KMS-11 (cell line): Measurements from ENCODE around the gene TMC1.

Source experiments
- H2AFZ ChIP-seq: fragments of 200-600 bp; sonication (generic); 2 replicates; pipeline ENCODE4 v1.6.1; 2016; ENCODE audit warnings: antibody characterized with exemption, mixed run types, low read depth
- H3K27ac ChIP-seq: fragments of 200-600 bp; sonication (generic); 2 replicates; pipeline ENCODE4 v1.6.1; 2016; ENCODE audit warnings: mild to moderate bottlenecking, mixed run types
- H3K27me3 ChIP-seq: fragments of 200-600 bp; sonication (generic); 2 replicates; pipeline ENCODE4 v1.6.1; 2017; ENCODE audit warnings: mild to moderate bottlenecking, low read depth, mixed run types, moderate library complexity; ENCODE audit not compliant: insufficient read depth
- H3K36me3 ChIP-seq: fragments of 200-600 bp; sonication (generic); 2 replicates; pipeline ENCODE4 v1.6.1; 2017; ENCODE audit warnings: mild to moderate bottlenecking, mixed run types; ENCODE audit not compliant: insufficient read depth
- H3K4me1 ChIP-seq: fragments of 200-600 bp; sonication (generic); 2 replicates; pipeline ENCODE4 v1.6.1; 2016; ENCODE audit warnings: mild to moderate bottlenecking, low read depth, mixed run types; ENCODE audit not compliant: poor library complexity, severe bottlenecking
- H3K4me2 ChIP-seq: fragments of 200-600 bp; sonication (generic); 2 replicates; pipeline ENCODE4 v1.7.0; 2016; ENCODE audit warnings: mild to moderate bottlenecking, mixed run types
- H3K4me3 ChIP-seq: fragments of 200-600 bp; sonication (generic); IDR thresholded peaks from 2 replicates; pipeline ENCODE4 v1.6.1; 2017; ENCODE audit warnings: low read depth, low read length, mixed read lengths; ENCODE audit not compliant: insufficient read depth
- H3K79me2 ChIP-seq: fragments of 200-600 bp; sonication (generic); 2 replicates; pipeline ENCODE4 v1.6.1; 2016; ENCODE audit warnings: low read depth, mixed run types; ENCODE audit not compliant: insufficient read depth
- H3K9ac ChIP-seq: fragments of 200-600 bp; sonication (generic); 2 replicates; pipeline ENCODE4 v1.6.1; 2016; ENCODE audit warnings: mild to moderate bottlenecking, mixed run types
- H4K20me1 ChIP-seq: fragments of 200-600 bp; sonication (generic); 2 replicates; pipeline ENCODE4 v1.6.1; 2016; ENCODE audit warnings: mild to moderate bottlenecking, mixed run types; ENCODE audit not compliant: insufficient read depth
- TF ChIP-seq, protein P1 (sequence below): fragments of 200-600 bp; sonication (generic); conservative IDR thresholded peaks from 2 replicates; pipeline ENCODE4 v1.6.1; 2017; ENCODE audit warnings: low read depth, mild to moderate bottlenecking, antibody characterized with exemption, low read length, moderate library complexity, mixed read lengths

The TMC1 gene

DNA sequence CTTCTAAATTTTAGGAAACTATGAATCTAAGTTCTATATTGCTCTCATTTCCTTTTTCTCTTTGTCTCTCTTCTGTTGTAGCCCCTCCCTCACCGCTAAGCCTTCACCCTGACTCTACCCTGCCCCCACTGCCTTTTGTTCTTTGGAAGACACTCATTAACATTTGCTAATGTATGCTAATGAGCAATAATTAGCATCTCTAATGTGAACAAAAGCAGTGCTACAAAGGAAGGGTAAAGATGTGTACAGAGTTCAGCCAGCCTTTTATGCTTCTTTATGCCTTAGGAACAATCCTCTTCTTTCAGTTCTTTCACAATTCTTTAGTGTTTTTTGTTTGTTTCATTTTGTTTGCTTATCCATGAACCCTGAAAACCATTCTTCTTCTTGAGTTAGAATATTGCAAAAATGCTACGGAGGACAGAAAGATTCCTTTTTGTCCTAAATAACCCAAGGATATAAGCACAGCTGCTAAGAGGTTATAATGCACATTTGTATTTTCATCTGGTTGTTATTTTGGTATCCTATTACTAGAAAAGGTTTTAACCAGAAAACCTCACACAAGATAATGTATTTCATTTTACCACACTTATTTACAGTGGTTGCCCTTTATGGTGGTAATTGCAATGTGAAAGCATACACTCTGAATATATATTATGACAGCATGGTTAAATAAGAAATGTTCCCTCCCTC, 159.3 kb downstream of the TMC1 start:
- Histone ChIP-seq H3K4me3 (no peak overlapping the region), H3K4me1 (peaks cover 21% of the 10 kb centered on the region), H3K4me2 (peak overlapping the region; percentile 50), H3K79me2 (no peaks in the 10 kb centered on the region), H3K9ac (no peak overlapping the region), H3K27me3 (no peaks in the 10 kb centered on the region), H3K27ac (peak overlapping the region; percentile 7; the same call in 1 of the 2 replicates), H3K36me3 (no peaks in the 10 kb centered on the region), H4K20me1 (no peaks in the 10 kb centered on the region), H2AFZ (peak overlapping the region; percentile 41; the same call in 1 of the 2 replicates)
- TF ChIP-seq, protein P1, sequence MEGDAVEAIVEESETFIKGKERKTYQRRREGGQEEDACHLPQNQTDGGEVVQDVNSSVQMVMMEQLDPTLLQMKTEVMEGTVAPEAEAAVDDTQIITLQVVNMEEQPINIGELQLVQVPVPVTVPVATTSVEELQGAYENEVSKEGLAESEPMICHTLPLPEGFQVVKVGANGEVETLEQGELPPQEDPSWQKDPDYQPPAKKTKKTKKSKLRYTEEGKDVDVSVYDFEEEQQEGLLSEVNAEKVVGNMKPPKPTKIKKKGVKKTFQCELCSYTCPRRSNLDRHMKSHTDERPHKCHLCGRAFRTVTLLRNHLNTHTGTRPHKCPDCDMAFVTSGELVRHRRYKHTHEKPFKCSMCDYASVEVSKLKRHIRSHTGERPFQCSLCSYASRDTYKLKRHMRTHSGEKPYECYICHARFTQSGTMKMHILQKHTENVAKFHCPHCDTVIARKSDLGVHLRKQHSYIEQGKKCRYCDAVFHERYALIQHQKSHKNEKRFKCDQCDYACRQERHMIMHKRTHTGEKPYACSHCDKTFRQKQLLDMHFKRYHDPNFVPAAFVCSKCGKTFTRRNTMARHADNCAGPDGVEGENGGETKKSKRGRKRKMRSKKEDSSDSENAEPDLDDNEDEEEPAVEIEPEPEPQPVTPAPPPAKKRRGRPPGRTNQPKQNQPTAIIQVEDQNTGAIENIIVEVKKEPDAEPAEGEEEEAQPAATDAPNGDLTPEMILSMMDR = no peak

GRCh38 chr9:72681283-72681630, 159.8 kb downstream of the TMC1 start:
- H3K9ac ChIP-seq = no peak overlapping the region
- H3K4me1 ChIP-seq = peaks cover 21% of the 10 kb centered on the region
- H2AFZ ChIP-seq = peak overlapping the region; percentile 41; the same call in 1 of the 2 replicates
- TF ChIP-seq, protein P1 = no peak
- H3K4me2 ChIP-seq = peak overlapping the region; percentile 50
- no peaks in the 10 kb centered on the region for H3K27me3 ChIP-seq
- no peak overlapping the region for H3K4me3 ChIP-seq
- no peaks in the 10 kb centered on the region for H3K79me2 ChIP-seq
- H4K20me1 ChIP-seq = no peaks in the 10 kb centered on the region
- H3K27ac ChIP-seq = peak overlapping the region; percentile 7; the same call in 1 of the 2 replicates
- no peaks in the 10 kb centered on the region for H3K36me3 ChIP-seq

GRCh38 chr9:72684615-72685014, 163.2 kb downstream of the TMC1 start:
- Histone ChIP-seq H3K4me3 (no peak overlapping the region), H3K4me2 (no peak overlapping the region), H3K79me2 (no peaks in the 10 kb centered on the region), H3K27me3 (no peaks in the 10 kb centered on the region), H2AFZ (no peak overlapping the region), H3K36me3 (no peaks in the 10 kb centered on the region), H3K9ac (no peak overlapping the region), H3K27ac (no peak overlapping the region), H3K4me1 (peaks cover 43% of the 10 kb centered on the region), H4K20me1 (no peaks in the 10 kb centered on the region)
- TF ChIP-seq, protein P1 = no peak

DNA sequence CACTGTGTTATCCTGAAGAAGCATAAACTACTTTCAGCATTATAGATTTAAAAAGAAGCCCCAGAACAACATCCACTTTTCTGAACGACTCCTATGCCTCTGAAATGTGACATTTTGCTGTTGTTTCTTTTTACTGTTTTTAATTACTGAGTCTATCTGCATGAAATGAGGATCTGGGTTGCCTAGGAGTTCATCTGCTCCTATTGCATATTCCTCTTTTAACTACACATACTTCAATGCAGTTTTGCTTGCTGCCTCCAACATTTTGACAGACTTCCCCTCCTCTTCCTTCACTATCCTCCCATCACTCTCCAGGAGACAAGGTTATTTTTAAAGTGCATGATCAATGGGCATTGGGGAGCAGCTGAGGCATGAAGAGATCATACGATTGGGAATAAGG, 164.5 kb downstream of the TMC1 start:
- Histone ChIP-seq H4K20me1 (no peaks in the 10 kb centered on the region), H2AFZ (no peak overlapping the region), H3K4me3 (no peak overlapping the region), H3K4me1 (peaks cover 33% of the 10 kb centered on the region), H3K9ac (no peak overlapping the region), H3K79me2 (no peaks in the 10 kb centered on the region), H3K4me2 (no peak overlapping the region), H3K27ac (no peak overlapping the region), H3K27me3 (no peaks in the 10 kb centered on the region), H3K36me3 (no peaks in the 10 kb centered on the region)
- TF ChIP-seq, protein P1 = no peak
